H1 (cell line): ENCODE measurements around the gene BBC3. TPM values are rescaled to one million over a fixed set of nuclear protein-coding genes. Genes with fewer than 3 reads are reported as not detected.
A peak's percentile ranks its signal among the peaks of the same experiment; 100 is the strongest.

Source experiments
- CTCF ChIA-PET: fragments of 300-600 bp; sonication (Branson Sonifier 250); formaldehyde crosslinking; loops from one replicate; lab custom pipeline; 2021; ENCODE audit not compliant: partially characterized antibody; lab: Charles Lee
- POLR2A ChIA-PET: fragments of 300-600 bp; sonication (Branson Sonifier 250); formaldehyde crosslinking; loops from one replicate; lab custom pipeline; 2021; ENCODE audit warnings: inconsistent platforms; ENCODE audit not compliant: partially characterized antibody; lab: Charles Lee
- DNase-seq, 2 experiments: peaks; one replicate each; pipeline versions ENCODE4 v3.0.0 to v3.0.0-alpha.2; 2010 to 2022; ENCODE audit warnings: low spot score in 2 of 2, low read depth in 1 of 2, mixed read lengths in 1 of 2
- FAIRE-seq: peaks from 2 replicates; lab custom pipeline; 2011; peaks lifted over from hg19 to GRCh38; lab: Jason Lieb, UNC
- H2AFZ ChIP-seq: 2 replicates; pipeline ENCODE4 v1.8.1; 2012; ENCODE audit warnings: low read length, inconsistent platforms
- H2AK5ac ChIP-seq: 2 replicates; pipeline ENCODE4 v1.6.1; 2013; ENCODE audit warnings: low read depth, low read length
- H2BK120ac ChIP-seq: replicated peaks from 2 replicates; pipeline ENCODE3; 2013; ENCODE audit warnings: low read depth, low read length, inconsistent platforms
- H2BK12ac ChIP-seq: 2 replicates; pipeline ENCODE4 v1.6.1; 2013; ENCODE audit warnings: low read depth, low read length
- H2BK15ac ChIP-seq: 2 replicates; pipeline ENCODE4 v1.6.1; 2013; ENCODE audit warnings: low read length
- H2BK20ac ChIP-seq: 2 replicates; pipeline ENCODE4 v1.6.1; 2013; ENCODE audit warnings: low read length
- H2BK5ac ChIP-seq: 2 replicates; pipeline ENCODE4 v1.6.1; 2013; ENCODE audit warnings: low read depth, low read length
- H3K14ac ChIP-seq: 2 replicates; pipeline ENCODE4 v1.6.1; 2013; ENCODE audit warnings: inconsistent platforms; ENCODE audit not compliant: insufficient read length
- H3K18ac ChIP-seq: 2 replicates; pipeline ENCODE4 v1.6.1; 2013; ENCODE audit warnings: low read length; ENCODE audit errors: extremely low read depth
- H3K23ac ChIP-seq: 2 replicates; pipeline ENCODE4 v1.6.1; 2013; ENCODE audit warnings: inconsistent platforms; ENCODE audit not compliant: insufficient read length
- H3K23me2 ChIP-seq: 2 replicates; pipeline ENCODE4 v1.6.1; 2013; ENCODE audit warnings: low read depth, low read length
- H3K27ac ChIP-seq: 2 replicates; pipeline ENCODE4 v1.6.1; 2011; ENCODE audit warnings: low read depth, low read length, inconsistent platforms
- H3K27me3 ChIP-seq, 4 experiments: replicated peaks in 1 of 4; 1 replicate in 1 of 4; 2 replicates in 3 of 4; pipeline versions ENCODE4 v1.6.1 to v1.8.1; 2011 to 2013; ENCODE audit warnings: low read length in 3 of 4, mild to moderate bottlenecking in 3 of 4, inconsistent platforms in 2 of 4, mixed read lengths in 2 of 4, moderate library complexity in 1 of 4; ENCODE audit not compliant: control insufficient read depth in 3 of 4, insufficient read depth in 3 of 4; ENCODE audit errors: extremely low read depth in 1 of 4
- H3K36me3 ChIP-seq, 4 experiments: 2 replicates each; pipeline versions ENCODE4 v1.6.1 to v1.8.1; 2011 to 2013; ENCODE audit warnings: mild to moderate bottlenecking in 4 of 4, low read length in 3 of 4, moderate library complexity in 2 of 4, control low read depth in 1 of 4, inconsistent platforms in 1 of 4; ENCODE audit not compliant: insufficient read depth in 4 of 4, control insufficient read depth in 2 of 4
- H3K4ac ChIP-seq: replicated peaks from 2 replicates; pipeline ENCODE3; 2013; ENCODE audit warnings: low read length, low read depth, mixed read lengths, inconsistent platforms; ENCODE audit not compliant: insufficient read length
- H3K4me1 ChIP-seq, 4 experiments: replicated peaks in 1 of 4; 1 replicate in 1 of 4; 2 replicates in 3 of 4; pipeline versions ENCODE4 v1.6.1 to v1.8.1; 2011 to 2013; ENCODE audit warnings: low read length in 3 of 4, inconsistent platforms in 2 of 4, mixed read lengths in 1 of 4; ENCODE audit not compliant: insufficient read depth in 4 of 4, control insufficient read depth in 3 of 4
- H3K4me2 ChIP-seq, 2 experiments: 2 replicates each; pipeline versions ENCODE4 v1.6.1 to v1.8.1; 2011 to 2013; ENCODE audit warnings: low read depth in 2 of 2, low read length in 2 of 2, control low read depth in 1 of 2, inconsistent platforms in 1 of 2, mild to moderate bottlenecking in 1 of 2; ENCODE audit not compliant: insufficient read depth in 1 of 2
- H3K4me3 ChIP-seq, 4 experiments: fragments of 200-600, 300-600 bp in 1 of 4; sonication (generic), shearing (Covaris generic), sonication (Bioruptor Twin) in 1 of 4; 2 replicates each; pipeline versions ENCODE4 v1.5.1 to v1.8.1; 2011 to 2016; ENCODE audit warnings: low read length in 4 of 4, low read depth in 3 of 4, control low read depth in 2 of 4, inconsistent platforms in 2 of 4, mild to moderate bottlenecking in 2 of 4, mixed read lengths in 1 of 4, moderate library complexity in 1 of 4; ENCODE audit not compliant: insufficient read depth in 2 of 4; ENCODE audit errors: extremely low read depth in 1 of 4
- H3K56ac ChIP-seq: replicated peaks from 2 replicates; pipeline ENCODE3; 2013; ENCODE audit warnings: low read depth, mild to moderate bottlenecking, mixed read lengths, low read length, inconsistent platforms; ENCODE audit not compliant: insufficient read length
- H3K79me1 ChIP-seq: 2 replicates; pipeline ENCODE4 v1.6.1; 2013; ENCODE audit warnings: low read depth, low read length, control low read depth
- H3K79me2 ChIP-seq, 2 experiments: 2 replicates each; pipeline versions ENCODE4 v1.6.1 to v1.8.1; 2012 to 2013; ENCODE audit warnings: low read length in 2 of 2, mild to moderate bottlenecking in 2 of 2, inconsistent platforms in 1 of 2; ENCODE audit not compliant: insufficient read depth in 2 of 2, control insufficient read depth in 1 of 2
- H3K9ac ChIP-seq, 4 experiments: replicated peaks in 1 of 4; 1 replicate in 1 of 4; 2 replicates in 3 of 4; pipeline versions ENCODE4 v1.6.1 to v1.8.1; 2011 to 2013; ENCODE audit warnings: low read depth in 3 of 4, low read length in 3 of 4, control low read depth in 2 of 4, mild to moderate bottlenecking in 2 of 4, moderate library complexity in 2 of 4, inconsistent platforms in 1 of 4; ENCODE audit errors: extremely low read depth in 1 of 4
- H3K9me3 ChIP-seq, 2 experiments: 2 replicates each; pipeline versions ENCODE4 v1.6.1 to v1.8.1; 2012 to 2013; ENCODE audit warnings: mild to moderate bottlenecking in 2 of 2, moderate library complexity in 2 of 2, control low read depth in 1 of 2, inconsistent platforms in 1 of 2, low read depth in 1 of 2, low read length in 1 of 2, mixed read lengths in 1 of 2; ENCODE audit not compliant: insufficient read depth in 2 of 2
- H4K20me1 ChIP-seq, 2 experiments: replicated peaks in 1 of 2; 2 replicates each; pipeline versions ENCODE3 to v1.8.1; 2011 to 2013; ENCODE audit warnings: inconsistent platforms in 2 of 2, low read length in 2 of 2, mild to moderate bottlenecking in 1 of 2; ENCODE audit not compliant: insufficient read depth in 2 of 2, control insufficient read depth in 1 of 2
- H4K5ac ChIP-seq: 2 replicates; pipeline ENCODE4 v1.6.1; 2013; ENCODE audit warnings: low read length, low read depth, mixed read lengths, inconsistent platforms; ENCODE audit not compliant: insufficient read length
- H4K8ac ChIP-seq: 2 replicates; pipeline ENCODE4 v1.8.0; 2013; ENCODE audit warnings: mild to moderate bottlenecking, moderate library complexity, low read length, inconsistent platforms; ENCODE audit not compliant: insufficient read depth; ENCODE audit errors: extremely low read depth
- H4K91ac ChIP-seq: replicated peaks from 2 replicates; pipeline ENCODE3; 2013; ENCODE audit warnings: low read length, mixed read lengths, inconsistent platforms; ENCODE audit not compliant: insufficient read length
- KDM1A ChIP-seq: fragments of 200-600, 300-600 bp; sonication (generic); IDR thresholded peaks from 2 replicates; pipeline ENCODE4 v1.7.1; 2016; ENCODE audit warnings: mild to moderate bottlenecking, low read length, borderline replicate concordance
- KDM4A ChIP-seq: IDR thresholded peaks from one replicate; pipeline ENCODE4 v1.7.1; 2012; ENCODE audit warnings: low read depth, mild to moderate bottlenecking, moderate library complexity, low read length, inconsistent platforms; ENCODE audit not compliant: severe bottlenecking
- PHF8 ChIP-seq: fragments of 200-600 bp; sonication (generic); conservative IDR thresholded peaks from 2 replicates; pipeline ENCODE4 v1.7.1; 2012; ENCODE audit warnings: low read depth, mild to moderate bottlenecking, inconsistent platforms, low read length, moderate library complexity
- POLR2A ChIP-seq, 2 experiments: IDR thresholded peaks; 1 replicate in 1 of 2; 2 replicates in 1 of 2; pipeline ENCODE4 v1.6.1; 2011; ENCODE audit warnings: low read depth in 2 of 2, low read length in 2 of 2, mild to moderate bottlenecking in 2 of 2; ENCODE audit errors: control extremely low read depth in 1 of 2
- SIN3A ChIP-seq, 2 experiments: IDR thresholded peaks in 1 of 2; conservative IDR thresholded peaks in 1 of 2; 2 replicates each; pipeline ENCODE4 v1.6.1; 2011 to 2012; ENCODE audit warnings: low read length in 2 of 2, improper control_type of control experiment in 1 of 2, low read depth in 1 of 2, mild to moderate bottlenecking in 1 of 2
- SP1 ChIP-seq: IDR thresholded peaks from 2 replicates; pipeline ENCODE4 v1.6.1; 2011; ENCODE audit warnings: low read depth, low read length
- WGBS, 2 experiments: shearing (Covaris generic) in 1 of 2; methylation state at CpG; one replicate each; pipeline versions ENCODE4 v1.1.6 to v1.1.7; 2013 to 2015; ENCODE audit warnings: low lambda C conversion rate in 2 of 2, mixed read lengths in 2 of 2, inconsistent platforms in 1 of 2, low coverage in 1 of 2, missing lambda C conversion rate in 1 of 2; ENCODE audit not compliant: insufficient replicate concordance in 2 of 2, insufficient coverage in 1 of 2, insufficient read length in 1 of 2; ENCODE audit errors: extremely low coverage in 1 of 2, missing lambda C conversion rate in 1 of 2; 5-methylcytosine and 5-hydroxymethylcytosine counted together
- polyA plus RNA-seq, 7 experiments: library from polyadenylated mRNA; depleted of rRNA in 3 of 7; stranded (reverse) in 5 of 7; unstranded in 2 of 7; fragments of >200 nt in 5 of 7; fragments of 200-250 nt in 2 of 7; gene quantifications; 1 replicate in 5 of 7; 2 replicates in 1 of 7; 4 replicates in 1 of 7; pipeline versions ENCODE4 v1.2.1 to v1.2.3, GENCODE V29; 2011 to 2013; ENCODE audit warnings: missing spikeins in 2 of 7, mixed read lengths in 2 of 7
- total RNA-seq: library from RNA; stranded (reverse); fragmentation: NEBNext Ultra II Directional; extraction: Animal tissue kit (Norgen Biotek cat#: 25700); gene quantifications from 2 replicates; pipeline ENCODE4 v1.2.1, GENCODE V29; 2021

BBC3 gene
- total and polyA plus RNA-seq, 2 of the 8 experiments (the other 6 are each of a cell fraction or from before 2014, with no cell fraction given), result 13.2 to 21.6 TPM

GRCh38 chr19:47228168-47228936, 2.6 kb downstream of the BBC3 start:
- no peak overlapping the region for H2AFZ ChIP-seq
- peaks cover 5 to 41% of the 10 kb centered on the region in 2 experiments; a peak in 2 of 4 replicates for H3K79me2 ChIP-seq
- FAIRE-seq, result no peak

More at GRCh38 chr19:47228168-47228936, 2.6 kb downstream of the BBC3 start:
- Histone ChIP-seq H3K27me3 (no peaks in the 10 kb centered on the region; a peak in 1 of 7 replicates), H3K14ac (no peak overlapping the region), H3K9me3 (no peaks in the 10 kb centered on the region), H3K56ac (peak overlapping the region; percentile 32), H2BK120ac (peak overlapping the region; percentile 50), H4K5ac (peak overlapping the region; percentile 84), H3K4me2 (peak overlapping the region; percentile 94 to 98), H3K4me3 (peak overlapping the region; percentile 78 to 99 (median 89)), H2BK15ac (peak overlapping the region; percentile 81), H2AK5ac (0 out of 2 replicates have a peak overlapping the region, but pooled peaks have one; percentile 96), H4K8ac (no peak overlapping the region), H3K4me1 (peaks cover 17 to 39% (median 25%) of the 10 kb centered on the region in 4 experiments), H4K91ac (peak overlapping the region; percentile 95), H3K27ac (peak overlapping the region; percentile 60), H3K9ac (peak overlapping the region; percentile 41 to 71 (median 68); a peak in 6 of 7 replicates), H3K36me3 (peaks cover 0 to 3% (median 1%) of the 10 kb centered on the region in 4 experiments; a peak in 2 of 8 replicates), H3K23ac (no peak overlapping the region), H2BK12ac (peak overlapping the region; percentile 100), H2BK20ac (peak overlapping the region; percentile 95; the same call in 1 of the 2 replicates)
- WGBS, 2 experiments, result 4% methylated on average over 28 of the region's 50 CpGs; no CpG with 5 or more reads in 1 of the 2 experiments
- POLR2A ChIA-PET, result interaction anchor here (0.9 to 8.2 kb wide), 10 partner anchors 10 to 115 kb away, joined by 3 to 195 read pairs (median 22); partner anchors contain the start of genes CCDC9 and ZC3H4
- peak in 1 of 2 experiments; percentile 72 for DNase-seq
- CTCF ChIA-PET, result interaction anchor here (0.5 to 11.9 kb wide), 4 partner anchors 15 to 19 kb away, joined by 3 to 152 read pairs (median 10); no protein-coding TSS in a partner anchor
- TF ChIP-seq SP1 (no peak), POLR2A (IDR thresholded peaks at IDR 0.05; ENCODE audit: control extremely low read depth in 1 of 2, low read depth in 2 of 2, low read length in 2 of 2) (peak in 1 of 2 experiments; percentile 55; a peak in 1 of 3 replicates), PHF8 (0 out of 2 replicates have a peak, but pooled peaks have one; percentile 26), SIN3A (conservative IDR thresholded peaks at IDR 0.05 in 1 of 2, IDR thresholded peaks at IDR 0.05 in 1 of 2; ENCODE audit: low read depth in 1 of 2, low read length in 2 of 2) (peak in 1 of 2 experiments; percentile 59; a peak in 2 of 4 replicates), KDM4A (peak; percentile 4), KDM1A (no peak)
- TF ChIP-seq, all 59 proteins: peak for 4
- H3K23me2 ChIP-seq, result peaks cover 35% of the 10 kb centered on the region
- H3K79me1 ChIP-seq, result peaks cover 16% of the 10 kb centered on the region
- peaks cover 14 to 22% of the 10 kb centered on the region in 2 experiments for H4K20me1 ChIP-seq
- peak overlapping the region; percentile 96 for H3K4ac ChIP-seq
- H2BK5ac ChIP-seq, result peak overlapping the region; percentile 98
- peak overlapping the region; percentile 90 for H3K18ac ChIP-seq
